ENCODE data around the gene PTPRD.

The PTPRD gene

DNA sequence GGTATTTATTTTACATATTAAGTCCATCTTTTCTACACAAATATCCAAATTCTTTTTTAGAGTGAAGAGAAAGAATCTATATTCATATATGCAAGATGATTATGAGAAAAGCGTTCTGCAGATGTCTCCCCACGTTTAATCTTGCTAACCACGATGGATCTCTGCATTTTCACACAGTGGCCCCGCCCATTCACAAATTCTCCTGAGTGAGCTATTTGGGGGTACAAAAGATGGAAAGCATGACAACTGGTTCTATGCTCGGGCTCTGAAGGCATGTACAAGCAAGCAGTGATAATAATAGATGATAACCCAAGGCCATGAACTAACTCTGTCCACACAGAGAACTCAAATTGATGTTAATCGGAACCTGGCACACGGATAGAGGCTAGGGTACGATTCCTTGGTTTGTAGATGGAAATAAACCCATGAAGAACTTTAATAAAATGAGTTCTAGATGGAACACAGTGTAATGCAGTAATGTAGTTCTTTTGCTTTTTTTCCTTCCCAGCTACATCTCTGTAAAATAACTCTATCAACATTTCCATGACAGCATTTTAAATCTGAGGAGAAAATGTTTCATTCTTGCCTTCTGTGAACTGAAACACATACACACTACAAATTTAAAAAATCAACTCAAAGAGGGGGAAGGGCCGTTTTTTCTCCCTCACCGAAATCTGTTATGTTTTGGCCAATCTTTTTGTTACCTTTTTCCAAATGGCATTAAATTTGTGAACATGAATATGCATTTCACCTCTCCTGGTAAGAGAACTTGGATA, 1961.5 kb downstream of the PTPRD start:
- no peak for DNase-seq

DNA sequence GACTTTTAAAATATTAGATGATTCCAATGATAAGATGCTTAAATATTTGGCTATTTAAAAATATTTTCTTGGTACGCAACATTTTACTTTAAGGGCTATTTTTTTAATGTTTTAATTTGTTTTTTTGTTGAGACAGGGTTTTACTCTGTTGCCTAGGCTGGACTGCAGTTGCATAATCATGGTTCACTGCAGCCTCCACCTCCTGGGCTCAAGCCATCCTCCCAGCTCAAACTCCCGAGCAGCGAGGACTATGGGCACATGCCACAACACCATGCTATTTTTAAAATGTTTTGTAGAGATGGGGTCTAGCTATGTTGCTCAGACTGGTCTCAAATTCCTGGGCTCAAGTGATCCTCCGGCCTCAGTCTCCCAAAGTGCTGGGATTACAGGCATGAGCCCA, 1963.0 kb downstream of the PTPRD start:
- no peak for DNase-seq

DNA sequence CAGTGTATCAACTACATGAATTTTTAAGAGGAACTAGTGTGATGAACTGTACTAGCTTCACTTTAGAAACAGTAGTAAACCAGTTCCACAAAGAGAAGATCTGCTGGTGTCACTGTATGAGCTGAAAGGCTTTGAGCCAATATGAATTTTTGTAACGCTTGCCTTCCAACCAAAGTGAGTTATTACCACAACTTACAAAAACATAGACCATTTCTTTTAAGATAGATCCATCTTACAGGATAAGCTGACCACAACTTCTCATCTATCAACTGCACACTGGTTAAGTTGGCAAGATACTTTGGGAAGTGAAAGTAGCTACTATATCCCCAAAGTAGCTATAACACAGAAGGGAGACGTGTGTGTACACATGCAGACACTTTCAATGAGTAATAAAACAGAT, 1963.6 kb downstream of the PTPRD start:
- DNase-seq, result no peak

DNA sequence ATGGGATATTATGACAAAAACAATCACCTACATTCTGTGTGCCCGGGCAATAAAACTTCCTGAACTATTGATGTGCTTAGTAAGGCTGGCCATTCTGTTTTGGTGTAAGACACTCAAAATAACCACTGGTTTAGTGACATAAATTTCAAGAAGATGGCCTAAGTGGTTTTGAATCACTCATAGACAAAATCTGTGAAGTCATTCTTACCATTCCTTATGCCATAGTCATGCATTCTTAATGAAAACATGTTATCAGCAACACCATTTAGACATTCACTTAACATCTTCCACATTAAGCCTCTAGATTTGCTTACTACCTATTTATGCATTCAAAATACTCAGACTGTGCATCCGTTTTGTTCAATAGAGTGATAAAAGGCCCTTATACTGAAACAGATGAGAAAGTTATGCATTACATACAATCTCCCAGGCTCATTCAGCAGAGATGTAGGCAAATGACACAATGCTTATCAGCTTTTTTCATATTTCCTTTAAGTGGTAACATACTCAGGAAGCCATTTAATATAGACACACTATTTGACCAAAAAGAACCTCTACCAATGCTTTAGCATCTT, 1964.4 kb downstream of the PTPRD start:
- DNase-seq, result no peak

DNA sequence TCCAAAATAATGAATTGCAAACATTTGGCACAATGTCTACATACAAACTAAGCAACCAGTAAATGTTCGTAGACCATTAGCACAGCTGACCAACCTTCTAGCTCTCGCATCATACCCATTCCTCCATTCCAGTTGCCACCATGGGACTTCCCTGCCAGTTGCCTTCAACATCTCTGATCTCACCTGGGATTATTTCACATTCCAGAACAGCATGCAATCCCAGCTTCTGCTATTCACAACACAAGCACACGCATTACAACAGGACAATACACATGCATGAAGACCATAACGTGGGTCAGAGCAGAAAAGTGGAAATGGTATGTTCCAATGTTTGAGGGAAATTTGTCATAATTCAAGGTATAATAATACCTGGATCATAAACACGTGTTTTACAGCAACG, 1965.0 kb downstream of the PTPRD start:
- no peak for DNase-seq

DNA sequence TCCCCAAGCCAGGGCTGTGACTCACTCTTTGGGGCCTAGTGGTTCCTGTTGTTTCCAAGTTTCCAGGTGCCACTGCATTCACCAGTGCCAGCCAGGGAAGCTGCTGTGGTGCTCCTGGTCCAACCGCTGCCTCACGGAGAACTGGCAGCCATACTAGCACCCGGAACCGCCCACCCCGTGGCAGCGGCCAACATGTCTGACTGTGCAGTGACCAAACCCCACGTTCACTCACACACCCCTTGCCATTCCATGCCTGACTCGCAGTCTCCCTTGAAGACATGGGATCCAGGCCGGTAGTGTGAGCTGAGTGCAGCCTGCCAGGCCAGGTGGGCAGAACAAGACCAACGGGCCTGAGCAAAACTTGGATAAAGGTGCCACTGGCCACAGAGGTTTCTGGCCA, 1968.2 kb downstream of the PTPRD start:
- DNase-seq, result no peak

DNA sequence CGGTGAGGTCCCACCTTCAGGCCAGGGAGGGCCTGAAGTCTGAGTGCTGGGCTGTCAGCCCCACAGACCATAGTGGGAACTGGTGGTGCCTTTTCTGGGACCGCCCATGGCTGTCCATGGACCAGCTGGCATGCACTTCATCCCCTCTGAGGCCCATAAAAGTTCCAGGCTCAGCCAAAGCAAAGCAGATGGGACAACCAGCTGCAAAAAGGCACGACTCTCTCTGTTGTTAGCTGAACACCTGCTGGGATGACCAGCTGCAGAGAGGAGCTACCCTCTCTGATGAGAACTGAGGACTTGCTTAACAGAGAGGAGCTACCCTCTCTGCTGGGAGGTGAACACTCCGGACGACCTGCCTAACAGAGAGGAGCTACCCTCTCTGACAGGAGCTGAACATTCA, 1968.9 kb downstream of the PTPRD start:
- no peak for DNase-seq

DNA sequence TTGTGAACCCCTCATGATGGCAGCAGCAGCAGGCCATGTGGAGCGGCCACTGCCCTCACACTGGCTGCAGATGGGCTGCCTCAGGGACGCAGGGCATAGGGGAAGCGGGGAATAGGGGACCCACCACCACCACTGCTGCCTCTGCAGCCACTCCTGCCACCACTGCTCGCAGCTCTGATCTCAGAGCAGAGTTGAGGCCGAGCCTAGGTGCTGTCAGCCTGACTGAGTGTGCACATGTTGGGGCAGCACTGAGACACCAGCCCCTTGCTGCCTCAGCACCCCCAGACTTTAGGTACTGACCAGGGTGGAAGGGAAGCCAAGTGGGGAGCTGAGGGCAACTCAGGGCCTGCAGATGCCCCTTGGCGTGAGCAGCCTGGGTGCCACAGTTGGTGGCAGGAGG, 1969.3 kb downstream of the PTPRD start:
- DNase-seq, result no peak

DNA sequence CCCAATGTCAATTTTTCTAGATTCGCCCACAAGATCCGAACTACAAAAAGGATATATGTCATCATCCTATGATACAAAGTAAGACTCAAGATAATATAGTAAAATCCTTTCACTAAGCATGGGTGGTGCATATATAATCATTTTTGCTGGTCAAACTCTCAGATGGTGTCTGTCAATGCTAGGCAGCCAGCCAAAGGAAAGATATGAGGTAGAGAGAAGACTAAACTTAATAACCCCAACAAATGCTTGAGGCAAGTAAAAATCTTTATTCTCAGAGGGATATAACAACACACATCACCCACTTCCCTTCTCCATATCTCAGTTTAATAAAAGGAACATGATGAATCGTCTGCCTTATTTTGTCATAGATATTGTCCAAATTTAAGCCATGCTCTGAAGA, 1972.0 kb downstream of the PTPRD start:
- no peak for DNase-seq

DNA sequence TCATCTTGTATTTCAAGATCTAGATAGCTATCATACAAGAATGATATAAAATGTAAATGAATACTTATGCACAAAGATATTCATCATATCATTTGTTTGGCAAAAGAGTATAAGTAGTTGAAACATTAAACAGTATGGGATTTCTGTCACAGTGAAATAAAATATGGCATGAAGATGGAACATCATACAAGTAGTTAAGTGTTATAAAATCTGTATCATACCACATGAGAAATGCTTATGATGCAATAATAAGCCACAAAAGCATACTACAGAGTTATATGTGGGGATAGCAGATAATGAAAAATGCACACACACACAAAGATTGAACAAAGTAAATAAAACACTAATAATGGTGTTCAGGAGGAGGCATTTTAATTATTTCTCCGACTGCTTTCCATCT, 1975.2 kb downstream of the PTPRD start:
- no peak for DNase-seq

DNA sequence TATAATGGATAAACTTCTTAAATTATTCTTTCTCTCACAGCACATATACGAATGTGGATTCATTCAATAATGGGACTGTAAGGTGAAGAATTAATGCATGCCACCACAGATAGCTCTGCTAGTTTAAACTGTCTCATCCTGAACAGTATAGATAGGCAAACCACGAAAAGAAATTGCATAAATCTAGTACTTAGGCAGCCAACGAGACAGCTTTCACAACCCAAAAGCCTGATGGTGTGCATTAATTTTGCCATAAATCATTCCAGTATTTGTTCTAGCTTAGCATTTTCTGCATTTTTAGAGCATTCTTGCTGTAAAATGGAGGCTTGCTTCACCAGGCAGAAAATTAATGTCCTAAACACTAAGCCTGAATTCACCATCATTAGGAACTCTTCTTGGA, 1979.0 kb downstream of the PTPRD start:
- DNase-seq, result no peak

DNA sequence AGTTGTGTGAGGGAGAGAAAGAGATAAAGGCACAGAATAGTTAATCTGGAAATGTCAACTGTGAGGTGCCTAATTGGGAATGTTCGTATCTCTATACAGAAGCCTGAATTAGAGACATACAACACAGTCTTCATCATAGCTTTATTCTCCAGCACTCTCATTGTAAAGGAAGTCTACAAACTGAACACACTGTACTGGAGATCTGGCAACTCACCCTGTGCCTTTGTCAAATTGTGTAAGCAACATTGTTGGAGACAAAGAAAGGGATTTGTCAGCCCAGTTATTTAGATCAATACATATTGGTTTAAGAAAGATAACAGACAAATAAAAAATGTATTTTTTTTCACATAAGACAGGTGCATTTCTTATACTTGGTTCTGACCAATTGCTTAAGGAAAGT, 1980.3 kb downstream of the PTPRD start:
- no peak for DNase-seq

DNA sequence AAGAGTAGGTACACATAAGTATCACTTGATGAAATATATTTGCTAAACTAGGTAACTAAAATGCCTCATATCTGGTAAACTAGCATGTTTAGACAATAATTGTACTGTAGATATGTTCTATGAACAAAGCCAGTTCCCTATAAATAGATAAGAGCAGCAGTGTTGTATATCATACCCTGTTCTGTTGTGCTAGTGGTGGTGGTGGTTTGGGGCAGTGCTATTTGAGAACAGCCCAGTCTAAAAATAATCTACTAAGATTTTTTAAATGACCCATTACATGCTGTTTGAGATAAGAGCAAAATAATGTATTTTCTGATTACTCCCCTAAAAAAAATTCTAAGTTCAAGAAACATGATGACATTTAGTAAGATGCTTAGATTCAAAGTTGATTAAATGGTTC, 1984.0 kb downstream of the PTPRD start:
- DNase-seq, result no peak

DNA sequence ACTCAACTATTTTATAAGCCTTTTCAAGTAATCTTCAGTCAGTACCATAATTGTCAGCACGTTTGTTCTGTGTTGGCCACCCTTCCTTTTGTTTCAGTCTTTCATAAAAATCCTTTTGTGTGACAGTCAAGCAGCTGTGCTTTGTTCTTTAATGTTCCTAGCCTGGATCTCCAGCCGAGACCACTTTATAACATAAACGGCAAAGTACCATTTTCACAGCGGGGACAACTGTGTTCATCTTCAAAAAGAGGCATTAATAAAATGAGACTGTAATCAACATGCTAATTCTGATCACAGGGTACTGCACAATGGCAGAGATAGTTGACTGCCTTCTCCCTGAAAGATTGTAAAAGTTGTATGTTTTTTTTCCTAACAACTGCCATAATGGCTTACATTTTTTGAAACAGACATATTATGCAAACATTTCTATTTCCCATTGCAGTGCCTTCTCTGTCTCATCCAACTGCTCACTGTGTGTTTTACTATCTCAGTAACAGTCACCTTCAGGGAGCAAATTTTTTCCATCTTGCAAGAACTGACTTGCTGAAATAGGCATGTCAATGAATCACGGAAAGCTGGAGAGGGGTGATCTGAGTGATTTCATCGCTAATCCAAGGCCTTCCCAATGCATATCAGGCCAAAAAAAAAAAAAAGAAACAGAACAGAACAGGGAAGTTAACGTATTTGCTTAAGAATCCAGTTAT, 1984.7 kb downstream of the PTPRD start:
- DNase-seq, result no peak

DNA sequence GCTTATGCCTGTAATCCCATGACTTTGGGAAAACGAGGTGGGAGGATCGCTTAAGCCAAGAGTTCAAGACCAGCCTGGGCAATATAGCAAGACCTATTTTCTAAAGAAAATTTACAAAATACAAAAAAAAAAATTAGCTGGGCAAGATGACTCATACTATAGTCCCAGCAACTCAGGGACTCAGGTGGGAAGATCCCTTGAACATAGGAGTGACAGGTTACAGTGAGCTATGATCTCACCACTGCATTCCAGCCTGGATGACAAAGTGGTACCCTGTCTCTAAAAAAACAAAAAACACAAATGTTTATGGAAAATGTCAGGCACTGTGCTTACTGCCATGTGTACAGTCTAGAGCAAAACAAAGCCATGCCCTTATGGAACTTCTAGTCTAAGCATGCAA, 1989.9 kb downstream of the PTPRD start:
- DNase-seq, result no peak

DNA sequence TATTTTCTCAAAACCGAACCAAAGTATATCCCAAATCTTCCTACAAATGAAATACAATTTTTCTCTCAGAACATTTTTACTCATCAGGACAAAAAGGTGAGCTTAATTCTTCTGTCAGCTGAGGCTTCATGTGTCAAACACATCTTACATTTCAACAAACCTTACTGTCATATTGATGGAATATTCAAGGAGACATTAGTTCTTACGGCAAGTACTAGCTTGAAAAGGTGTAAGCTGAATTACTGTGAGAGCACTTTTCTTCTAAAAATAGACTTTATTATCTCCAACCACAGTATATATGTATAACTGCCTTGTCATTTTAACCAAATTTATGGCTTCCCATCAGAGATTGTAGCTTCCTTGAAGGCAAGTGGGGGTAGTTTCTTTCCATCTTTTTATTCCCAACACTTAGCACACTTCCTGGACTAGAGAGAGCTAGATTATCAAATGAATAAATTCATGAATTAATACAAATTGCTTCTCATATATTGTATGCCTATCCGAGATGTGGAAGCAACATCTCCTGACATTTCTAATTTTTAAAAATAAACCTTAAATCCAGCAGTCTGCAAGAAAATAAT, 1990.5 kb downstream of the PTPRD start:
- no peak for DNase-seq

DNA sequence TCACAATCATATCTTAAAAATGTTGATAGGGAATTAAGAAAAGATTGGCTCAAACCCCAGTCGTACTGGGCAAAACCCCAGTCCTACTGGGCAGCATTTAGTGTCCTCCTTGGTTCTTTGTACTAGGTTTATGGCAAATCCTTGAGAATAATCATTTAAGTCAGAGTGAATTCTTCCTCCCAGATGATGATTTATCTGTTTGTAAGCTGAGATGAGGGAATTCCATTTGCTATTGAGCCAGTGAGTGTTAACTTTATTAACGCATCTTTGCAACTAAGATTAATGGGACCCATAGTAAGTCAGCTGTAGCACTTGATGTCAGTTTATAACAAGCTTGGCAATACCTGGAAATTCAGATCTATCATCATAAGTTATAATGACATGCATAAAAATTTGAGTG, 1991.4 kb downstream of the PTPRD start:
- no peak for DNase-seq

DNA sequence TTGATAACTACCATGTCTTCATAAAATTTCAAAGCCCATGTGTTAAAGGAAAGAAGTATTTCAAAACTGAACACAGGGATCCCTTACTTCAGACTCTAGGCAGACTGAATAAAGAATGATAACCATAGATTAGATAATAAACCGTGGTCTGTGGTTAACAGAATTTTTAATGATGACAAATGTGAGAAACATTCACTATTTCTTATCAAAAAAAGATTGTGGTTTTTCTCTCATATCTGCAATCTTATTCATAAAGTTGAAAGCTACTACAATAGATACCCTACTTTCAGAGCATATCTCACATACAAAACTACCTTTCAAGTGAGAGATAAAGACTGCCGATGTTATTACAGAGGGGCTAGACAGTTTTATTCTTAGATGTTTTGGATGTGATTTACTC, 1996.4 kb downstream of the PTPRD start:
- no peak for DNase-seq

DNA sequence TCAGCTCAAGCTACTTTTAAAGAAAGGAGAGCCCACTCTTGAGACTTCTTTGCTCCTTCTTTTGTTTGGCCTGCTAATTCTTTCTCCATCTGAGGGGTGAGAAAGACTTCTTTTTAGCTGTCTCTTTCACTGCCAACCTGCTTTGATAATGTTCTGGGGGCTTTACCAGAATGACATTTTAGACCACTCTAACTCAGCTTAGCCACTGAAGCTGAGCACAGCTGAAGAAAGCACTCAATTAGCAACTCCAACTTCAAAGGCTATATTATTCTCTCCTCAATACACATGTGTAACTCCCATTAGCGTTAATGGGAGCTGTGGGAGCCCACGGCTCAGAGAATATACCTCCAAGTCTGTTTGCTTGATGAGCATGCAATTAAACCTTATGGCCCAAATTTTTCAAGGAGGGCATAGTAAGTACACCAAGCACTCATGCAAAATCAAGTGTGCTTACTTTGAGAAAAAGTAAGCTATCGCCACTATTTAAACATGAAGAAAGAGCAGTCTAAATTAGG, 1997.8 kb downstream of the PTPRD start:
- DNase-seq, result no peak

DNA sequence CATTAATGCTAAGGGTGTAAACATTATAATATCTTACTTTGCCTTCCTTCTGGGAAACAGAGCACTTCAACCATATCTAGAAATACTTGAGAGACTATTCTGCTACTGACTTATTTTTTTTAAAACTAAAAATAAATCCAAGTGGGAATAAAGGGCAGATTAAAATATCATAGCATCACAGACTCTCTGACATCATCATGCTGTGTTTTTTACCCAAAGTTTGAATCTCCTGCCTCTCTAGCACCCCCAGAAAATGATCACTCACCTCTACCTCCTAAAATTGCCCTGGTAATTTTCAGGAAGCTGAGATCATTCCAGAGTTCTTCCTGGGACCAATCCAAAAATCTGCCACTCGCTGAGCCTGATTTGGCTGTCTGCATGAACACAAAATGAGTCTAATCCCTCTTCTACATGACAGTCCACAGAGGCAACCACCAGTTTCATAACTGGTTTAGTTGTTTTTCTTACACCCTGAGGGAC, 1999.4 kb downstream of the PTPRD start:
- DNase-seq, result no peak

DNA sequence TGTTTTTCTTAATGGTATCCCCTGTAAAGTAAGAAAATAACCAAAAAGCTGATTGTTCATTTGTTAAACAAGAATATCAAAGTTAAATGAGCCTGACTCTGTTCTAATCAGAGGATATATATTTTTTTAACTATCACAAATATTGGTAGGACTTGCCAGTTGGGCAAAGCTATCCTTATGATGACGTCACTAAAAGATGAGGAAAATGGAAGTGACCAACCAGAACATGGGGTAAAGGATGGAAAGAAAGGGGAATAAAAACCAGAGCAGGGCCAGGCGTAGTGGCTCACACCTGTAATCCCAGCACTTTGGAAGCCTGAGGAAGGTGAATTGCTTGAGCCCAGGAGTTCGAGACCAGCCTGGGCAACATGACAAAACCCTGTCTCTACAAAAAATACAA, 2001.6 kb downstream of the PTPRD start:
- DNase-seq, result no peak

DNA sequence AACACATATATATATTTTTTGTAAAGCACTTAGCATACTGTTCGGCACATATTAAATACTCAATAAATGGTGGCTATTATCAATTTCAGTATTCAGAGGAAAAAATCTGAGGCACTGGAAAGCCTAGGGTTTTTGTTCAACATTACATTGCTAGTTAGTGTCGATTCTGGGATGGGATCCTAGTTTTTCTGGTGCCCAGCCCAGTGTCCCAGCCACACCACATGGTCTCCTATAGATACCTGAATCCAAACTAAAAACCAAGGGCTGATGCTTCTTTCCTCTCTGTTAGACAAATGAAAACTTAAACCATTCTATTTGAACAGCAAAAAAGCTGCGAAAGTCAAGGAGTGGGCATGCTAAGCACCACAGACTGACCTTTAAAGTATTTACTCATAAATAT, 2002.5 kb downstream of the PTPRD start:
- no peak for DNase-seq

DNA sequence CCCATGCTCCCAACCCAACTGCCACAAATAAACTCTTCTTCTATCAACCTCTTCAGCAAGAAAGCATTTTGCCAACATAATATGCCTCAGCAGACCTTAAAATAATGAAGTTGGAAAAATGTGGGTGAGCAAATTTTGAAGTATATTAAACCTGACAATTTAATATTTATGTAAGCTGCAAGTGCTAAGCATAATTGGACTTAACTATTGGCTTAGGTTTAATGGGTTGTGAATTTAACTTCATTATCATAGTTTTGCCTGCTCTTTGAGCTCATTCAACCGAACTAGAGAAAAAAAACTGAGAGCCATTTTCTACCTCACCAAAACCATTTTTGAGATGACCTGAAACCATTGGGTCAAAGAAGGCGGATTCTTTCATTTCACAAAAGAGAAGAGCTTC, 2007.7 kb downstream of the PTPRD start:
- no peak for DNase-seq

DNA sequence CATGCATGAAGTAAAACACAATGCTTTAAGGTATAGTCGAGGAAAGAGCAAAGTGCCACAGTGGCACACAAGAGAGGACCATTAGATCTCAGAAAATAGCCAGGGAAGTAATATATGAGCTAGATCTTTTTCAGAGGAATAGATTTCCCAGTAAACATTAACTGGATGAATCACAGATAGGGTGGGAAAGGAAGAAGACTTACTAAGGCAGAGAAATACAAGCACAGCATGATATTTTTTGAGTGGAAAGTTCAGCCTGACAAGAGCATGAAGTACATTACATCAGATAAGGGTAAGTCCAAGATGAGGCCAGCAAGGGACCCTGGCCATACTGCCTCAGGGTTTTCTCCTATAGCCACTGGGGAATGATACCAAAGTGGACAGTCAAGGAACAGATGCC, 2008.6 kb downstream of the PTPRD start:
- DNase-seq, result no peak

Measured in activated CD4-positive, alpha-beta T cell treated with anti-CD3 and anti-CD28 coated beads, Interleukin-2, amount 50 U/mL, for 4 hours (primary cell).